Tibial nerve (tissue), 4 donors: ENCODE measurements around the gene ATP6AP1.

Source experiments
- CTCF ChIP-seq, 5 experiments: fragments of 200-600 bp in 3 of 5; fragments of 450-650 bp in 2 of 5; sonication (generic) in 3 of 5; IDR thresholded peaks; one replicate each; pipeline ENCODE4 v1.5.1; 2016 to 2019; ENCODE audit warnings: antibody characterized with exemption in 5 of 5, mild to moderate bottlenecking in 3 of 5, moderate library complexity in 2 of 5
- EP300 ChIP-seq, 2 donors: sonication (generic); formaldehyde crosslinking; IDR thresholded peaks; one replicate each; pipeline ENCODE4 v1.6.1; 2017; ENCODE audit warnings: antibody characterized with exemption in 2 of 2, mild to moderate bottlenecking in 1 of 2
- POLR2A ChIP-seq, 2 donors: fragments of 450-650 bp; IDR thresholded peaks; one replicate each; pipeline ENCODE4 v1.6.1; 2017; ENCODE audit warnings: antibody characterized with exemption in 2 of 2, mild to moderate bottlenecking in 2 of 2, moderate library complexity in 2 of 2

- TF ChIP-seq CTCF (IDR thresholded peaks at IDR 0.05) (no peak), POLR2A (IDR thresholded peaks at IDR 0.05) (no peak), EP300 (IDR thresholded peaks at IDR 0.05) (no peak)
Measured at GRCh38 chrX:154468217-154468616, 39.7 kb downstream of the ATP6AP1 start.
